ENCODE results near the gene CTNND1.

DNA sequence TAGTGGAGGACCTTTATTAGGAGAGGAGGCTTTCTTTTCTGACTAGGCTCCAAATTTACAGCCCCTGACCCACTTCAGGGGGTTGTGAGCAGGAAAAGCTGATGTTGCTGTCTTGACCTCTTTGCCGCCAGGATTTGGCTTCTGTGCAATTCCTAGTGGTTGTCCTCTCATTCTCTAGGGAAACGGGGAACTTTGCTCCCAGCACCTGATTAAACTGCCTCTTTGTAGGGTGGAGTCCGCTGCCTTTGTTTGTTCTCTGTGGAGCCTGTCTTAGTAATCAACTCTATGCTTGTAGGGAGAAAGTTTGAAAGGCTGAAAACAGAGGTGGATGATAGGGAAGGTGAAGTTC lies 16.3 kb downstream of the CTNND1 start:
- TF ChIP-seq, protein P1, sequence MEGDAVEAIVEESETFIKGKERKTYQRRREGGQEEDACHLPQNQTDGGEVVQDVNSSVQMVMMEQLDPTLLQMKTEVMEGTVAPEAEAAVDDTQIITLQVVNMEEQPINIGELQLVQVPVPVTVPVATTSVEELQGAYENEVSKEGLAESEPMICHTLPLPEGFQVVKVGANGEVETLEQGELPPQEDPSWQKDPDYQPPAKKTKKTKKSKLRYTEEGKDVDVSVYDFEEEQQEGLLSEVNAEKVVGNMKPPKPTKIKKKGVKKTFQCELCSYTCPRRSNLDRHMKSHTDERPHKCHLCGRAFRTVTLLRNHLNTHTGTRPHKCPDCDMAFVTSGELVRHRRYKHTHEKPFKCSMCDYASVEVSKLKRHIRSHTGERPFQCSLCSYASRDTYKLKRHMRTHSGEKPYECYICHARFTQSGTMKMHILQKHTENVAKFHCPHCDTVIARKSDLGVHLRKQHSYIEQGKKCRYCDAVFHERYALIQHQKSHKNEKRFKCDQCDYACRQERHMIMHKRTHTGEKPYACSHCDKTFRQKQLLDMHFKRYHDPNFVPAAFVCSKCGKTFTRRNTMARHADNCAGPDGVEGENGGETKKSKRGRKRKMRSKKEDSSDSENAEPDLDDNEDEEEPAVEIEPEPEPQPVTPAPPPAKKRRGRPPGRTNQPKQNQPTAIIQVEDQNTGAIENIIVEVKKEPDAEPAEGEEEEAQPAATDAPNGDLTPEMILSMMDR (conservative IDR thresholded peaks at IDR 0.05; ENCODE audit: low read depth in 2 of 2), result no peak
- TF ChIP-seq JUNB (IDR thresholded peaks at IDR 0.05; ENCODE audit: unreplicated experiment) (no peak), POLR2AphosphoS5 (IDR thresholded peaks at IDR 0.05; ENCODE audit: low read depth) (no peak), EZH2phosphoT487 (IDR thresholded peaks at IDR 0.05; ENCODE audit: unreplicated experiment) (no peak), EZH2 (IDR thresholded peaks at IDR 0.05; ENCODE audit: low read depth, unreplicated experiment) (no peak), STAT1 (IDR thresholded peaks at IDR 0.05; ENCODE audit: unreplicated experiment) (no peak), CREB1 (CRISPR knock-in tag; IDR thresholded peaks at IDR 0.05; ENCODE audit: low read depth) (no peak), NANOG (IDR thresholded peaks at IDR 0.05; ENCODE audit: borderline replicate concordance) (no peak), ZNF331 (CRISPR knock-in tag; IDR thresholded peaks at IDR 0.05; ENCODE audit: low read depth) (no peak)
- TF ChIP-seq, protein P2, sequence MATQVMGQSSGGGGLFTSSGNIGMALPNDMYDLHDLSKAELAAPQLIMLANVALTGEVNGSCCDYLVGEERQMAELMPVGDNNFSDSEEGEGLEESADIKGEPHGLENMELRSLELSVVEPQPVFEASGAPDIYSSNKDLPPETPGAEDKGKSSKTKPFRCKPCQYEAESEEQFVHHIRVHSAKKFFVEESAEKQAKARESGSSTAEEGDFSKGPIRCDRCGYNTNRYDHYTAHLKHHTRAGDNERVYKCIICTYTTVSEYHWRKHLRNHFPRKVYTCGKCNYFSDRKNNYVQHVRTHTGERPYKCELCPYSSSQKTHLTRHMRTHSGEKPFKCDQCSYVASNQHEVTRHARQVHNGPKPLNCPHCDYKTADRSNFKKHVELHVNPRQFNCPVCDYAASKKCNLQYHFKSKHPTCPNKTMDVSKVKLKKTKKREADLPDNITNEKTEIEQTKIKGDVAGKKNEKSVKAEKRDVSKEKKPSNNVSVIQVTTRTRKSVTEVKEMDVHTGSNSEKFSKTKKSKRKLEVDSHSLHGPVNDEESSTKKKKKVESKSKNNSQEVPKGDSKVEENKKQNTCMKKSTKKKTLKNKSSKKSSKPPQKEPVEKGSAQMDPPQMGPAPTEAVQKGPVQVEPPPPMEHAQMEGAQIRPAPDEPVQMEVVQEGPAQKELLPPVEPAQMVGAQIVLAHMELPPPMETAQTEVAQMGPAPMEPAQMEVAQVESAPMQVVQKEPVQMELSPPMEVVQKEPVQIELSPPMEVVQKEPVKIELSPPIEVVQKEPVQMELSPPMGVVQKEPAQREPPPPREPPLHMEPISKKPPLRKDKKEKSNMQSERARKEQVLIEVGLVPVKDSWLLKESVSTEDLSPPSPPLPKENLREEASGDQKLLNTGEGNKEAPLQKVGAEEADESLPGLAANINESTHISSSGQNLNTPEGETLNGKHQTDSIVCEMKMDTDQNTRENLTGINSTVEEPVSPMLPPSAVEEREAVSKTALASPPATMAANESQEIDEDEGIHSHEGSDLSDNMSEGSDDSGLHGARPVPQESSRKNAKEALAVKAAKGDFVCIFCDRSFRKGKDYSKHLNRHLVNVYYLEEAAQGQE (IDR thresholded peaks at IDR 0.05; ENCODE audit: unreplicated experiment), result no peak
- TF ChIP-seq, protein P3, sequence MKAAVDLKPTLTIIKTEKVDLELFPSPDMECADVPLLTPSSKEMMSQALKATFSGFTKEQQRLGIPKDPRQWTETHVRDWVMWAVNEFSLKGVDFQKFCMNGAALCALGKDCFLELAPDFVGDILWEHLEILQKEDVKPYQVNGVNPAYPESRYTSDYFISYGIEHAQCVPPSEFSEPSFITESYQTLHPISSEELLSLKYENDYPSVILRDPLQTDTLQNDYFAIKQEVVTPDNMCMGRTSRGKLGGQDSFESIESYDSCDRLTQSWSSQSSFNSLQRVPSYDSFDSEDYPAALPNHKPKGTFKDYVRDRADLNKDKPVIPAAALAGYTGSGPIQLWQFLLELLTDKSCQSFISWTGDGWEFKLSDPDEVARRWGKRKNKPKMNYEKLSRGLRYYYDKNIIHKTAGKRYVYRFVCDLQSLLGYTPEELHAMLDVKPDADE (IDR thresholded peaks at IDR 0.05), result no peak
- TF ChIP-seq, protein P4, sequence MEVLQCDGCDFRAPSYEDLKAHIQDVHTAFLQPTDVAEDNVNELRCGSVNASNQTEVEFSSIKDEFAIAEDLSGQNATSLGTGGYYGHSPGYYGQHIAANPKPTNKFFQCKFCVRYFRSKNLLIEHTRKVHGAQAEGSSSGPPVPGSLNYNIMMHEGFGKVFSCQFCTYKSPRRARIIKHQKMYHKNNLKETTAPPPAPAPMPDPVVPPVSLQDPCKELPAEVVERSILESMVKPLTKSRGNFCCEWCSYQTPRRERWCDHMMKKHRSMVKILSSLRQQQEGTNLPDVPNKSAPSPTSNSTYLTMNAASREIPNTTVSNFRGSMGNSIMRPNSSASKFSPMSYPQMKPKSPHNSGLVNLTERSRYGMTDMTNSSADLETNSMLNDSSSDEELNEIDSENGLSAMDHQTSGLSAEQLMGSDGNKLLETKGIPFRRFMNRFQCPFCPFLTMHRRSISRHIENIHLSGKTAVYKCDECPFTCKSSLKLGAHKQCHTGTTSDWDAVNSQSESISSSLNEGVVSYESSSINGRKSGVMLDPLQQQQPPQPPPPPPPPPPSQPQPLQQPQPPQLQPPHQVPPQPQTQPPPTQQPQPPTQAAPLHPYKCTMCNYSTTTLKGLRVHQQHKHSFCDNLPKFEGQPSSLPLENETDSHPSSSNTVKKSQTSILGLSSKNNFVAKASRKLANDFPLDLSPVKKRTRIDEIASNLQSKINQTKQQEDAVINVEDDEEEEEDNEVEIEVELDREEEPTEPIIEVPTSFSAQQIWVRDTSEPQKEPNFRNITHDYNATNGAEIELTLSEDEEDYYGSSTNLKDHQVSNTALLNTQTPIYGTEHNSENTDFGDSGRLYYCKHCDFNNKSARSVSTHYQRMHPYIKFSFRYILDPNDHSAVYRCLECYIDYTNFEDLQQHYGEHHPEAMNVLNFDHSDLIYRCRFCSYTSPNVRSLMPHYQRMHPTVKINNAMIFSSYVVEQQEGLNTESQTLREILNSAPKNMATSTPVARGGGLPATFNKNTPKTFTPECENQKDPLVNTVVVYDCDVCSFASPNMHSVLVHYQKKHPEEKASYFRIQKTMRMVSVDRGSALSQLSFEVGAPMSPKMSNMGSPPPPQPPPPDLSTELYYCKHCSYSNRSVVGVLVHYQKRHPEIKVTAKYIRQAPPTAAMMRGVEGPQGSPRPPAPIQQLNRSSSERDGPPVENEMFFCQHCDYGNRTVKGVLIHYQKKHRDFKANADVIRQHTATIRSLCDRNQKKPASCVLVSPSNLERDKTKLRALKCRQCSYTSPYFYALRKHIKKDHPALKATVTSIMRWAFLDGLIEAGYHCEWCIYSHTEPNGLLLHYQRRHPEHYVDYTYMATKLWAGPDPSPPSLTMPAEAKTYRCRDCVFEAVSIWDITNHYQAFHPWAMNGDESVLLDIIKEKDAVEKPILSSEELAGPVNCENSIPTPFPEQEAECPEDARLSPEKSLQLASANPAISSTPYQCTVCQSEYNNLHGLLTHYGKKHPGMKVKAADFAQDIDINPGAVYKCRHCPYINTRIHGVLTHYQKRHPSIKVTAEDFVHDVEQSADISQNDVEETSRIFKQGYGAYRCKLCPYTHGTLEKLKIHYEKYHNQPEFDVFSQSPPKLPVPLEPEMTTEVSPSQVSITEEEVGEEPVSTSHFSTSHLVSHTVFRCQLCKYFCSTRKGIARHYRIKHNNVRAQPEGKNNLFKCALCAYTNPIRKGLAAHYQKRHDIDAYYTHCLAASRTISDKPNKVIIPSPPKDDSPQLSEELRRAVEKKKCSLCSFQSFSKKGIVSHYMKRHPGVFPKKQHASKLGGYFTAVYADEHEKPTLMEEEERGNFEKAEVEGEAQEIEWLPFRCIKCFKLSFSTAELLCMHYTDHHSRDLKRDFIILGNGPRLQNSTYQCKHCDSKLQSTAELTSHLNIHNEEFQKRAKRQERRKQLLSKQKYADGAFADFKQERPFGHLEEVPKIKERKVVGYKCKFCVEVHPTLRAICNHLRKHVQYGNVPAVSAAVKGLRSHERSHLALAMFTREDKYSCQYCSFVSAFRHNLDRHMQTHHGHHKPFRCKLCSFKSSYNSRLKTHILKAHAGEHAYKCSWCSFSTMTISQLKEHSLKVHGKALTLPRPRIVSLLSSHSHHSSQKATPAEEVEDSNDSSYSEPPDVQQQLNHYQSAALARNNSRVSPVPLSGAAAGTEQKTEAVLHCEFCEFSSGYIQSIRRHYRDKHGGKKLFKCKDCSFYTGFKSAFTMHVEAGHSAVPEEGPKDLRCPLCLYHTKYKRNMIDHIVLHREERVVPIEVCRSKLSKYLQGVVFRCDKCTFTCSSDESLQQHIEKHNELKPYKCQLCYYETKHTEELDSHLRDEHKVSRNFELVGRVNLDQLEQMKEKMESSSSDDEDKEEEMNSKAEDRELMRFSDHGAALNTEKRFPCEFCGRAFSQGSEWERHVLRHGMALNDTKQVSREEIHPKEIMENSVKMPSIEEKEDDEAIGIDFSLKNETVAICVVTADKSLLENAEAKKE (CRISPR knock-in tag; IDR thresholded peaks at IDR 0.05), result no peak

Data from GM23338 (cell line).